Epidermal melanocyte (primary cell): ENCODE measurements around the gene DLG4.
"Not testable (repeated sequence)": the region's sequence is repeated elsewhere in the genome, so short reads cannot be mapped to it uniquely, and the experiment has no call there.

Experiments used
- DNase-seq: peaks from one replicate; pipeline ENCODE4 v3.0.0; 2011; ENCODE audit warnings: low spot score; ENCODE audit not compliant: insufficient read length

Gene DLG4

DNA sequence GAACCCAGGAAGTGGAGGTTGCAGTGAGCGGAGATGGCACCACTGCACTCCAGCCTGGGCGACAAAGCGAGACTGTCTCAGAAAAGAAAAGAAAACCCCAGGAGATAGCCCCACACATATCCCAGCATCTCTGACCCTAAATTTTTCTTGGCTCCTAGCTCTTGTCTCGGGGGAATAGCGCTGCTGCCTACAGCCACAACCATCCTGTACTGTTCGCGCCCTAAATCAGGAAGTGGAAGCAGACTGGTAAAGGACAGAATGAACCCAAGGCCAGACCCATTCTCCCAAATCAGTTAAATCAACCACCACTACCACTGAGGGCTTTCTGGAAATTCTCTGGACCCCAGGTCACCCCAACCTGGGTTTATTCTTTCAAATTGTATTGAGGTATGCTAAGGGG, 30.2 kb upstream of the DLG4 start:
- DNase-seq: no peak

- no peak for DNase-seq
These were observed 29.6 kb upstream of the DLG4 start for GRCh38 chr17:7249214-7249613.

DNA sequence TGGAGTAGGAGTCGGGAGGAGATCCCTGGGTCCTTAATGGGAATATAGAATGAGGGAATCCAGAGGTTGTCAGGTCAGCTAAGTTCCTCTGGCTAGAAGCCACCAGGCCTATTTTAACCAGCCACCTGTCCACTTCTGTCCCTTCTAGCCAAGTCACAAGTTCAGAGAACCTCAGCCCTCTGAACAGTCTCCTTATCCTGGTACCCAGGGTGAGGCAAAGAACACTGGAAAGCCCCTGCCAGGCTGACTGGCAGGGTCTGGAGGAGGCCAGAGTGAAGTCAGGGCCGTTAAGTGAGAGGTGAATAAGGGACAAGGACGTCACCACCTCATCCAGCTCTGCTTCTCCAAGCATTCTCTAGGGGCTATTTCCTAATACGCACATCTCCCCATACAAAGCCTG, 29.2 kb upstream of the DLG4 start:
- no peak for DNase-seq

GRCh38 chr17:7246779-7247178, 27.1 kb upstream of the DLG4 start:
- DNase-seq: no peak

- not testable (repeated sequence) for DNase-seq
These were observed 24.2 kb upstream of the DLG4 start for GRCh38 chr17:7243838-7244237.

GRCh38 chr17:7243453-7243729, 23.8 kb upstream of the DLG4 start:
- no peak for DNase-seq

DNA sequence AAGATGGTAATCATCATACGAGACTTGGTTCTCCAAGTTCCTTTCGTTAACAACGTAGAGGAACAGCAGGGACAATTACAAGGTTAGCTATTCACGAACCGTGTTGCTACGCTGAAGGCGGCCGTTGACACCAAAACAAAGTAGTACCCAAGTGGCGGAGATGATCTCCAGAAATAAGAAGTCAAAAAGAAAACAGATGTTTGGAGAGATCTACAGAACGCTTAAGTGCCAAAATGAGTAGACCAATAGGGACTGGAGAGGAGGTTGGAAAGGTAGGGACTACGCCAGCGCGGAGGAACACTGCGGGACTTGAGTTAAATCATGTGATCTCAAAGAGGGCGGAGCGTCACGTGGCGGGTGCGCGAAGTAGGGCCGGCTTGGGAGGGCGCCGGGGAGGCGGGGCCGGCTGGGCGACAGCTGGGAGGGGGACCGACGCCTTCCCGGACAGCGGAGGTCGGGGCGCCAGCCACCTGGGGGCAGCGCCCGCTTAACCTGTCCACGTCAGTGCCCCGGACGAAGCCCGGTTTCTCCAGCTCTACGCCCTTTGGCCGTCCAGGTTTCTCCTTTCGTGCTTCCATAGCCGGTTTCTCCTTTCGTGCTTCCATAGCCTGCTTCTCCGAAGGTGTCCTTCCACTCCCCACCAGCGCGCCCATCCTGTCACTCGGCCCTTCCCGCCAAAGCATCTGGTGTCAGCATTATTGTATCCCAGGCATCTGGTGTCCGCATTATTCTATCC, 23.2 kb upstream of the DLG4 start:
- DNase-seq: peak; percentile 92

DNA sequence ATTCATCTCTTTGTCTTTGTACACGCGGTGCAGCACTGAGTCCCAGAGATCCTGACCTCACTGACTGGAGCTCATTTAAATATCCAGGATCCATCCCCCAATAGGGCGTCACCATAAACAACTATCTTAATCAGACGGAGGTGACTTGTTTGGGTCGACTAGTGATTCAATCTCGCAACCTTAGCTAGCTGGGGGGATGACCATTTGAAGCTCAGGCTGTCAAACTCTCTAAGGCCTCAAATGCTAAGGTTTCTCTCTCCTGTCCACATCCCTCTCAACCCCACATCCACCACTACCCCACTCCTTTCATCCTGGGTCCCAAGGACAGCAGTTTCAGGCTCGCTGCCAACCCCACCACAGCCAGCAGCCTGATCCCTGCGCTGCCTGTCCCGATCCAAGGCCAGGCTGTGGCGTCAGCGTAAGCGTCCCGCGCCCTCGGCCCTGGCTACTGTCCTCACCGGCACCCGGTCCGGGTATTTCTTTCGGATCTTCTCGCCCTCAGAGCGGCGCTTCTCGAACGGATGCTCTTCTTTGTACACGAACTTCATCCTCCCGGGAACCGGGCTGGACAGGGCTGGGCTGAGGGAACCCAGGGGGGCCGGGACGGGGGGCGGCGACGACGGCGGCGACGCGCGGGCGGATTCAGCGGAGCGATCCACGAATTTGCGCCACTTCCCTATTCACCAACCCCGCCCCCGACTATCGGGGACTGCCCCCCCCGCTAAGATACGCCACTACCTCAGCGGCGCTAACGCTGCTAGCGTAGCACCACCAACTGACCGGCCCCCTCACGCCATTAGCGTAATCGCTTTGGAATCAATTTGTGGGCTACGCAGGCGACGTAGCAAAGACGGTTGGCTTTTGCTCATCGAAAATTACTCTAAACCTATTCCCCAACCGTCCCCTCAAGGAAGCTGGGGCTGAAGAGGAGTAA, 22.4 kb upstream of the DLG4 start, which contains the start of gene GABARAP:
Gene GABARAP (minus strand): TSS at position 667 of the 934 bp plus-strand sequence. CDS start 119 bp downstream, at position 548.
- peak; percentile 80 for DNase-seq

GRCh38 chr17:7241090-7241733, 21.6 kb upstream of the DLG4 start:
- DNase-seq: no peak

DNA sequence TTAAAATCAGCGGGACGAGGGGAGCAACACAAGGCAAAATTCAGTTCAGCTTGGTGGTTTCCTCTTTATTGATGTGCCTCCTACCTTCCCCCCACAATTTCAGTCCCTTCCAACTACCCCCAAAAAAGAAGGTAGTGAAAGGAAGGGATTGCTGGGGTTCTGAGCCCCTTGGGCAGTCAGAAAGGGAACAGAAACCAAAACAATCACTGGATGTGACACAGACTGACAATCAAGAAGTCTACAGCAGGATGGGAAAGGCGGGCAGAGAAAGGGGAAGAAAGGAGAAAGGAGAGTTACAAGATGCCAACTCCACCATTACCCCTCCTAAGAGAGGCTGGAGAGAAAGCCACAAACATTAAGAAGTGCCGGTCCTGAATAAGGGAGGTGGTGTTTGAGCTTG, 20.7 kb upstream of the DLG4 start:
- no peak for DNase-seq

GRCh38 chr17:7239091-7240027, 19.7 kb upstream of the DLG4 start, which contains the start of gene PHF23:
Gene PHF23, minus strand, starts transcription at chr17:7239457. Its CDS starts 178 bp downstream, at chr17:7239279.
- DNase-seq: peak; percentile 97

GRCh38 chr17:7238420-7239090, 18.9 kb upstream of the DLG4 start:
- no peak for DNase-seq

DNA sequence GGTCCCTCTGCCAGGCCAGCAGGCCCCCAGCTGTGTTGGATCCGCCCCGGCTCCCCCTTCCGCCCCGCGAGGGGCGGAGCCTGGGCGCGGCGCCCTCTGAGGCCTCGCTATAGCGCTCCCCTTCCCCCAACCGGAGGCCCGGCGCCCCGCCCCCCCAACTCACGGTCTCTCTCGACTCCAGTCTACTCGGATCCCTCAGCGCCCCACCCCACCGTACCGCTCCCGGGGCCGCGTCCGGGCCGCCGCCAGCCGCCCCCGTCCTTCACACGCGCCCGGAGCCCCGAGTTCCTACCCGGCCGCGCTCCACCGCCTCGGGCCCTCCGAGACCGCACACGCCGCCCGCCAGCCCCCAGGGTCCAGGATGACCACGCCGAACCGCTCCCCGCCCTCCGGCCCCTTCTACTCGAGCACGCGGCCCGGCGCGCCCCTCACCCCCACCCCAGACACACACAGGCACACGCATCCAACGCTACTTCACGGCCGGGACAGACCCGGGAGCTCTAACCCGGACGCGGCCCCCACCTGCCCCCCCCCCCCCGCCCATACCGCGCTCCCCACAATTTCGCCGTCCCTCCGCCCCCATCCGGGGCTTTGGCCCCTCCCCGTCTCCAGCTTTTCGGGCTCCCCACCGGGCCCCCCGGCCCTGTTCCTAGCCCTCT, 18.3 kb upstream of the DLG4 start:
- DNase-seq: peak; percentile 83

- DNase-seq: no peak
These were observed 17.7 kb upstream of the DLG4 start for GRCh38 chr17:7237266-7237760.

DNA sequence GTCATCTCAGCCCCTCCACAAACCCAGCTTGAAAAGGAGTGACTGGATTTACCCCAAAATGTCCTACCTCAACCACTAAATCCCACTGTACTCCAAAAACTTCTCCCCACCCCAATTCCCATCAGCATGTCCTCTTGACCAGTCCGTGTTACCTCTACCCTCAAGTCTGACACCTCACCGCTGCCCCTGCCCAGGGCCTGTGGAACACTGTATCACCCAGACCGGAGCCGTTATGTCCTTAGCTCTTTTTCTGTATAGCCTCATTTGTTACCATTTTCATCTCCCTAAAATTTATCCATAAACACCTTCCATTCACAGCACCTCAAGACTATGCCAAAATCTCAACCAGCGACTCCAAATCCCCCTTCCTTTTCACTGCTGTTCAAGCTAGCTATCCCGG, 17.2 kb upstream of the DLG4 start:
- no peak for DNase-seq

GRCh38 chr17:7235693-7236665, 16.3 kb upstream of the DLG4 start:
- no peak for DNase-seq

DNA sequence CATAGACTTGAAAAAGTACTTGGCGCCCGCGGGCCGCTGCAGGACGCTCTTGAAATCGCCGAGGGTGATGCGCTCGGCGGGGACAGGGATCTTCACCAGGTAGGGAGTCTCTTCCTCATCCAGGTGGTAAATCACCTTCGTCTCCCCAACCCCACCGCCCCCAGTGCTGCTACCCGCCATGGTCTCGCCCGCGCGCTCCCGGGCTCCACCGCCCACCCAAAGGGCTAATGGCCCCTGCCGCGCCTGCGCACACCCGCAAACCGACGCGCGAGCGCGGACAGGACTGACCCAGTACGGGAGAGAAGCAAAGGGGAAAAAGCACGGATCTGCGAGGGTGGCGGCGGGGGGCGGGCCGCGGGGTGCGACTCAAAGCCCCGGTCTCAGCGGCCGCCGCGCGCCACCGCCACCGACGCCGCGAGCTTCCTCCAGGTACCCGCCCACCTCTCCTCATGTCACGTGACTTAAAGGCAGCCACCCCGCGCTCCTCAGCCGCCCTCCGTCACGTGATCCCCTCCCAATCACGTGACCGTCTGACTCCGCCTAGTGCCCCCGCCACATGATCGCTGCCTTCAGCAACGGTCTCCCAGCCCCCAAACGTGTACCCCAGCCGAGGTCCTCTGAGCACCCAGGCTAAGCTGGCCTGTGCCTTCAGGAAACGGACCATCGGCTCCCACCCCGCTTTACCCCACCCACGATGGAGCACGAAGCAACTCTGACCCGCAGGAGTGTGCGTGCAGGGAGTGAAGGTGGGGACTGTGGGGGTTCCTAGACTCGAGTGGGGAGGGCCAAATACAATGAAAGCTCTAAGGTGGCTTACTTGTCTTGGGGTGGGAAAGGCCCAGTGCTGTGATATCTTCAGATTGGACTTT, 14.7 kb upstream of the DLG4 start, which contains the start of gene DVL2:
Gene DVL2 (minus strand): TSS at position 435 of the 869 bp plus-strand sequence. CDS start 255 bp downstream, at position 180.
- DNase-seq: peak; percentile 99
